Measurements from ENCODE around the gene ZNF407. TPM values are rescaled to one million over a fixed set of nuclear protein-coding genes. Genes with fewer than 3 reads are reported as not detected.

The ZNF407 gene
- total RNA-seq, 1 donor from 2014 or later, result 20.1 TPM

- intact Hi-C loops (cut with micrococcal nuclease), result no loop called here
Measured at GRCh38 chr18:74996996-74997395, 399.3 kb downstream of the ZNF407 start.

- intact Hi-C loops (cut with micrococcal nuclease), result no loop called here
Measured at GRCh38 chr18:75000920-75001319, 403.2 kb downstream of the ZNF407 start.

GRCh38 chr18:75003039-75003438 lies 405.4 kb downstream of the ZNF407 start:
- intact Hi-C loops (cut with micrococcal nuclease), result no loop called here

GRCh38 chr18:75003764-75004690 lies 406.4 kb downstream of the ZNF407 start:
- intact Hi-C loops (cut with micrococcal nuclease), result no loop called here

GRCh38 chr18:75005626-75006025 lies 408.0 kb downstream of the ZNF407 start:
- intact Hi-C loops (cut with micrococcal nuclease), result no loop called here

- intact Hi-C loops (cut with micrococcal nuclease), result no loop called here
Measured at GRCh38 chr18:75008186-75008585, 410.5 kb downstream of the ZNF407 start.

- intact Hi-C loops (cut with micrococcal nuclease), result no loop called here
Measured at GRCh38 chr18:75009296-75009695, 411.6 kb downstream of the ZNF407 start.

- intact Hi-C loops (cut with micrococcal nuclease), result no loop called here
Measured at GRCh38 chr18:75009878-75010277, 412.2 kb downstream of the ZNF407 start.

- intact Hi-C loops (cut with micrococcal nuclease), result no loop called here
Measured at GRCh38 chr18:75010278-75010677, 412.6 kb downstream of the ZNF407 start.

- intact Hi-C loops (cut with micrococcal nuclease), result no loop called here
Measured at GRCh38 chr18:75010689-75011088, 413.0 kb downstream of the ZNF407 start.

GRCh38 chr18:75016025-75016717 lies 418.5 kb downstream of the ZNF407 start:
- intact Hi-C loops (cut with micrococcal nuclease), result no loop called here

GRCh38 chr18:75023473-75023872 lies 425.8 kb downstream of the ZNF407 start:
- intact Hi-C loops (cut with micrococcal nuclease), result no loop called here

GRCh38 chr18:75024871-75025270 lies 427.2 kb downstream of the ZNF407 start:
- intact Hi-C loops (cut with micrococcal nuclease), result no loop called here

- intact Hi-C loops (cut with micrococcal nuclease), result no loop called here
Measured at GRCh38 chr18:75025573-75025972, 427.9 kb downstream of the ZNF407 start.

GRCh38 chr18:75029481-75029880 lies 431.8 kb downstream of the ZNF407 start:
- intact Hi-C loops (cut with micrococcal nuclease), result no loop called here

GRCh38 chr18:75031717-75032317 lies 434.1 kb downstream of the ZNF407 start:
- intact Hi-C loops (cut with micrococcal nuclease), result no loop called here

- intact Hi-C loops (cut with micrococcal nuclease), result no loop called here
Measured at GRCh38 chr18:75033516-75033915, 435.8 kb downstream of the ZNF407 start.

- intact Hi-C loops (cut with micrococcal nuclease), result no loop called here
Measured at GRCh38 chr18:75034937-75035336, 437.3 kb downstream of the ZNF407 start.

GRCh38 chr18:75035928-75036327 lies 438.3 kb downstream of the ZNF407 start:
- intact Hi-C loops (cut with micrococcal nuclease), result no loop called here

- intact Hi-C loops (cut with micrococcal nuclease), result no loop called here
Measured at GRCh38 chr18:75036917-75037688, 439.4 kb downstream of the ZNF407 start.

GRCh38 chr18:75037689-75037955 lies 440.0 kb downstream of the ZNF407 start:
- intact Hi-C loops (cut with micrococcal nuclease), result no loop called here

- intact Hi-C loops (cut with micrococcal nuclease), result no loop called here
Measured at GRCh38 chr18:75041586-75041985, 443.9 kb downstream of the ZNF407 start.

Data from T-helper 2 cell treated with Interferon-gamma antibody and Interleukin-4, amounts not matched to agents 100 ng/mL and 5 ng/mL, for 36 hours (primary cell).